Stimulated activated CD8-positive, alpha-beta memory T cell treated with anti-CD3 and anti-CD28 coated beads, Interleukin-12 subunit alpha, Interleukin-12 subunit beta, amount 100 ng/mL, for 4 hours (primary cell): ENCODE data around the gene NTF4.
"Not testable (repeated sequence)": the region's sequence is repeated elsewhere in the genome, so short reads cannot be mapped to it uniquely, and the experiment has no call there.

Experiments used
- DNase-seq: peaks from one replicate; pipeline ENCODE4 v3.0.0-alpha.2; 2020; ENCODE audit warnings: low read depth

The NTF4 gene

DNA sequence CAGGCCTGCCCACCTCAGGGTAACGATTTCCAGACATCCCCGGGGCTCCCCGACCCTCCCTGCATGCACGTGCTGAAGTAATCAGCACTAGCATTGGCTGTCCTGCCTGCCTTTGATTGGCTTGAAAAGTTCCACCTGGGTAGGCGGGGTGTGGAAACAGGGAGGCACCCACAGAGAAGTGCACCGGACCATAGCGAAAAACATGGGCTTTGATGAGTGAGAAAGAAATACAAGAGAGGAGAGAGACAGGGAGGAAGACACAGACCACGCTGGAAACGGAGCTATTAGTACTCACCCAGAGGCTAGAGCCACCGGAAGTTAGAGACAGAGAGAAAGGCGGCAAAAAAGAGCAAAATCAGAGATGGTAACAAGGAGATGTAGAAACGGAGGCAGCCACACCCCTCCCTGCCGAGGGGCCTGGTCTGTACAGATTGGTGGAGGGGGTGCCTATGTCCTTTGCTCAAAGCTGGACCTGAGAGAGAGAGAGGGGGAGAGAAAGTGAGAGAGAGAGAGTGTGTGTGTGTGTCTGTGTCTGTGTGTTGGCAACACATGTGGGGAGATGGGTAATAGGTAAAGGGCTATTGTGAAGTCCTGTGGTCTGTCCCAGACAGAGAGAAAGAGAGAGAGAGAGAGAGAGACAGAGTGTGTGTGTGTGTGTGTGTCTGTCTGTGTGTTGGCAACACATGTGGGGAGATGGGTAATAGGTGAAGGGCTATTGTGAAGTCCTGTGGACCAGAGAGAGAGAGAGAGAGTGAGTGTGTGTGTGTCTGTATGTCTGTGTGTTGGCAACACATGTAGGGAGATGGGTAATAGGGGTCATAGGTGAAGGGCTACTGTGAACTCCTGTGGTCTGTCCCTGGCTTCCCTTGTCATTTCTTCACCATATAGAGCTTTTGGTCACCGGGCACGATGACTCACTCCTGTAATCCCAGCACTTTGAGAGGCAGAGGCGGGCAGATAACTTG is 43.4 kb downstream of the NTF4 start:
- no peak for DNase-seq

DNA sequence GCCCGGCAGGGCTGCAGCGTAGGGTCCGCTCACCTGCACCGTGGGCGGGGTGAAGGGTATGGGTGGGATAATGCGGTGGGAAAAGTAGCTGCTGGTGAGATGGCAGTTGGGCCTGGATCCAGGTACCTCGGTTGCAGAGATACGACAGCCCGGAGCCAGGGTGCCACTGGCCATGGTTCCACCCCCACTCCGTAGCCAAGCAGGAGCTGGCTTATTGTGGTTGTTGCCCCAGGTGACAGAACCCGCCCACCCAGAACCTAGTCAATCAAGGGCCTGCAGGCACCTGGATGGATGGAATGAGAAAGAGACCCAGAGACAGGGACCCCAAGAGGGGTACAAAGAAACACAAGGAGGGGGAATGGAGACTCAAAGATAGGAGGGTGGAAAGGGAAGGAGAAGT is 44.3 kb downstream of the NTF4 start:
- DNase-seq, result no peak

DNA sequence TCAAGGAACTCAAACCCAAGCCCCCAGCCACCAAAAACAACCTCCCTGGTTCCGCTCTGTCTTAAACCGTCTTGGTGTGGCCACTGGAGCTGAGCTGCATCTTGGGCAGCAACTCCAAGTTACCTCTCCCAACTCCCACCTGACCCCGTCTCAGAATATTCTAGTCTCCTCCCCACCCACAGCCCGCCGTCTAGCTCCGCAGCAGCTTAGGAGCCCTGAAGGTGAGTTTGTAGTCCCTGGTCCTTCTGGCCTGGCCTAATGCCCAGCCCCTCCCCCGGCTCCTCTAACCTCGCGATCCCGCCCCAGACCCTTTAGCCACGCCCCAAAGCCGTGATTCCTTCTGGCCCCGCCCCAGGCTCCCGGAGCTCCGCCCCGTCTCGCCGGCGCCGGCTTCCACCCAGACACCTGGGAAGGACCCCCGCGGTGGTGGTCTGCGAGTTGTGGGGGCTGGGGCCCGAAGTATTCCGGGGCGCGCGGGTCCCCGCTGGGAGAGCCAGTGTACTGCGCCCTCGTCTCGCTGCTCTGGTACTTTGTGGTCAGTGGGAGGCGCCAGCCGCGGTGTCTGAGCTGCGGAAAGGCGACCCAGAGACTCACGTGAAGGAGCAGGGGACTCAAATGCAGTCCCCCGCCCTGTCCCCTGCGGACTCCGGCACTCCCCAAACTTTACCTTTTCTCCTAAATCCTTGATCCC is 45.2 kb downstream of the NTF4 start:
- DNase-seq, result peak; percentile 46

DNA sequence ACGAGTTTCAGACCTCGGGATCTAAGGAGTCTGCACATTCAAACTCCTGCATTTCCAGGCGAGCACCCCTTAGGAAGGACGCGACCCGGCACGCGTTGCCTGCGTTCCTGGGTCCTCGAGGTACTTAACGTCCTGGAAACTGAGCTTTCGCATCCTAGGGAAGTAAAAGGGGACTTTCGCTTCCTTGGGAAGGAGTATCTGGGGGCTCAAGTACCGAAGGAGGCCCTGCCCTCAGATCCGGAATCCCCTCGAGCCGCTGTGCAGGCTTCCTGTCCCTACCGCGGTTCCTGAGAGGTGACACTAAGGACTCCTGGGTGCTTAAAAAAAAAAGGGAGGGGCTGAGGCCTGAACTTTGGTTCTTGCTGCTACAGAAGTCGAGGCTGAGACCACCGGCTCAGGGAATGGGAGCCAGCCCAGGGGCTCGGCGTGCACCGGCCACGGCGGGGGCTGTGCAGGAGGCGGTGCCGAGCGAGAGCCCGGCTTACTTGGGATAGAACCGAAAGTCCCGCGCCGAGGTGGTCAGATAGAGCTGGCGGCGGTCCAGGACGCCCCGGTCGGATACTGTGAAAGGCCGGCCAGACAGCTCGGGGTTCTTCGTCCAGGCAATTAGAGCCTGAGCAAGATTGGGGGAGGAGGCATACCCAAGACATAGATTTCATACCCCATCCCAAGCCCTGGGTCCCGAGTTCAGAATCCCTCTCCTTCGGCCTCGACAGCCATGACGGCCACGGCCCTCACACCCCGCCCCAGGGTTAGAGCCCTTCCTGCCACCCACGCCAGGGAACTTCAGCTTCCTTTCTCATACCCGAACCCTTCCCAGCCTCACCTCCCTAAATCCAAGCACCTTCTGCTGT is 46.0 kb downstream of the NTF4 start:
- DNase-seq, result not testable (repeated sequence)

DNA sequence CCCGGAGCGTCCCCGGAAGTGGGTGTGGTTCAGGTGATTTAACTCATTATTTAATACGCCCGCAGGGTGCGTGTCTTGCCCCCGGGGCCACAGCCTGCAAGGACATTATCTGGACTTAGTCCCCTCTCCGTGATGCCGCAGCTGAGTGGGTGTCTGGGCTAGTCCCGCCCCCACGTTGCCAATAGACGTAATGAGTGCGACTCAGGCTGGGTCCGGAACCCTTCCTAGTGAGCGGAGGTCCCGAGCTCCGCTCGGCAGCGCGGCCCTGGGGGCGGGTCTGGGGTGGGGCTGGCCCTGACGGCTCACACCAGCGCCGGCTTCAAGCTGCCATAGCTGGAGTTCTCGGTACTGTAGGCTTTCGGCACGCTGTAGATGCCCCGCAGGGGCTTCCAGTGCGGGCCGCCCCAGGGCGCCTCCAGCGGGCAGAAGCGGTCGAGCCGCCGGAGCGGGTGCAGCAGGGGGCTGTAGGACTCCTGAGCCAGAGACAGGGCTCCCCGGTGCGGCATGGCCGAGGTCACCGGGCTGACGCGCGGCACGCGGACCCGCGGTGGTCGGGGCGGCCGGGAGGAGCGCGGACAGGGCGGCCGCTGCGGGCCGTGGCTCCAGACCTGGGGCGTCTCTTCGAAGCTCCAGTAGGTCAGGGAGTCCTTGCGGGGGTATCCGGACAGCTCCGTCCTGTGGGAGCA is 46.8 kb downstream of the NTF4 start:
- peak; percentile 41 for DNase-seq

DNA sequence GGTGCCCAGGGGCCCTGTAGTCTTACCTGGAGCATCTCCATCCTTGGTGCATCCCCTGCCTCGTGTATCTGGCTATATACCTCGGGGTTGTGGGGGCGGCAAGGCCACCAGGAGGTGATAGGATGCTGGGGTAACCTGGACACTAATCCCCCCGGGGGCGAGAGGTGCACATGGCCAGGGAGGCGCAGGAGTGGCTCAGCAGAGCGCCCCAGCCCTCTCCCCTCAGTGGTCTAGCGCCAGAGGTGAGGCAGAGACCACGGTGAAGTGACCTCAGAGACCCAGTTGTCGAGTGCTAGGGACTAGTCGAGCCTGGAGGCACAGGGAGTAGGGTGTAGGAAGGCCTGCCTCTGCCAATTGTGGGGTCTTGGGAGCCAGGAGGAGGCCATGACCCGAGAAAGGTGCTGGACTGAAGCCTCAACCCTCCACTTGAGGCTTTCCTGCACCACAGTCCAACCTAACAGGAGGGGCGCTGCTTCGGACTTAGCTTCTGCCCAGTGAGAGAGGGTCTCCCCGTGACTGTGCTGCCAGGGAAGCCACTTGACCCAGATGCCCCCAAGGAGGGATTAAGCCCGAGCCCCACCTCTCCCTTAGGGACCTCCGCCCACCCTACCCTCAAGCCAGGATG is 47.5 kb downstream of the NTF4 start, which contains the start of gene LHB:
TSS of gene LHB (minus strand) at position 51 of the 625 bp plus-strand sequence. CDS start at position 41, 10 bp downstream.
- DNase-seq, result no peak

DNA sequence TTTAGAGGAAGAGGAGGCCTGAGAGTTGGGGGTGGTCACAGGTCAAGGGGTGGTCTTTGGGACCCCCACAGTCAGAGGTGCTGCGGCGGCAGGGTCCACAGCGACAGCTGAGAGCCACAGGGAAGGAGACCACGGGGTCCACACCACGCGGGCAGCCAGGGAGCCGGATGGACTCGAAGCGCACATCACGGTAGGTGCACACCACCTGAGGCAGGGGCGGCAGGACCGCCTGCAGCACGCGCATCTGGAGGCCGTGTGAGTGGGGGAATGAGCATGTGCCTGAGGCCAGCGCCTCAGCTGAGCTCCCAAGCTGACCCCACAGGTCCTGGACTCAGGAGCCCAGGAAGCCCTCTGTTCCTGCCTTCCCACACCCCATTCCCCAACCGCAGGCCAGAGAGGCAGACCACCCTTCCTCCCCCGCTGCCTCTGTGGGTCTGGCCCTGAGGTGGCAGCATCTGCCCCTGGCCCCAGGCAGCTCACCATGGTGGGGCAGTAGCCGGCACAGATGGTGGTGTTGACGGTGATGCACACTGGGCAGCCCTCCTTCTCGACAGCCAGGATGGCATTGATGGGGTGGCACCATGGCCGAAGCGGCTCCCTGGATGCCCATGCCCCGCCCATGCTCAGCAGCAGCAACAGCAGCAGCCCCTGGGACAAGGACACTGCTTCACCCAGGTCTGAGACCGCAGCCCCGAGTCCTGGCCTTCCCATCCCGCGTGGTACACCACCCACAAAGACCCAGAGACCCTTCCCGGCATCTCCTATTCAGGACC is 48.4 kb downstream of the NTF4 start:
- DNase-seq, result no peak

DNA sequence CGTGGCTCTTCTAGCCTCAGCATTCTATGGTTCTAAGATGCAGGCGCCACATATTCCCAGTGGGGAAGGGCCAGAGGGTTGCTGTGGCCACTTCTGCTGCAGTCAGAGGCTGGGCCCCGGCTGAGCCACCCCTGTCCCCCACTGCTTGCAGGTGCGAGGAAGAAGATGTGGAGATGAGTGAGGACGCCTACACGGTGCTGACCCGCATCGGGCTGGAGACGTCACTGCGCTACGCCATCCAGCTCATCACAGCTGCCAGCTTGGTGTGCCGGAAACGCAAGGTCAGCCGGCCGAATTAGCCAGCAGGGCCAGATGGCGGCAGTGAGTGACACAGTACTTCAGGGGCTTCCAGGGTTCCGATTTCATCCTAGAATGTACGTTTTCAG is 49.8 kb downstream of the NTF4 start:
- no peak for DNase-seq

DNA sequence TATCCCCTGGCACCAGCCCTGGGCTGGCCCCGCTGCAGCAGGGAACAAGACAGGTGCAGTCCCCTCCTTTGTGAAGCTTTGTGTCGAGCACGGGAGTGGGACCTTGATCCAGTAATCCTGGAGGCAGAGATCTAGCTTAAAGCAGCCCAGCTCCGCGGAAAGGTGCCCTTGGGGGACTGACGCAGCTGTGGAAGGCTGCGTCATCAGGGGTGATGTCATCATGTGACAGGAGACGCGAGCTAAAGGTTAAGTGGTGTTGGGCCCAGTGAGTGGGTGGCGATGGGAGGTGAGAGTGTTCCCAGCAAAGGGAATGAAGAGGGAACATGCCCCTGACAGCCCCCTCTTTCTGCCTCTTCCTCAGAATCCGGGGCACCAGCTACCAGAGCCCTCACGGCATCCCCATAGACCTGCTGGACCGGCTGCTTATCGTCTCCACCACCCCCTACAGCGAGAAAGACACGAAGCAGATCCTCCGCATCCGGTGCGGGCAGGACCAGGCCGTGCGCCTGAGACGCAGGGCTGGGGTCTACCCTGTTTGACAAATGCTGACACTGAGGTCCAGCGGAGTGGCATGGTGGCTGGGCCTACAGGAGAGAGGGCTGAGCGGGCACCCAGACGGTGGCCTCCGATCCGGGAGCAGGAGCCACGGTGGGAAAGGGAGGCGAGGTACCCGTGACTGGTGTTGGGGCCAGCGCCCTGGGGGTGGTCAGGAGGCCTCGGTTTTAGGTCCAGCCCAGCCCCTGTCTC is 50.3 kb downstream of the NTF4 start:
- DNase-seq, result no peak

DNA sequence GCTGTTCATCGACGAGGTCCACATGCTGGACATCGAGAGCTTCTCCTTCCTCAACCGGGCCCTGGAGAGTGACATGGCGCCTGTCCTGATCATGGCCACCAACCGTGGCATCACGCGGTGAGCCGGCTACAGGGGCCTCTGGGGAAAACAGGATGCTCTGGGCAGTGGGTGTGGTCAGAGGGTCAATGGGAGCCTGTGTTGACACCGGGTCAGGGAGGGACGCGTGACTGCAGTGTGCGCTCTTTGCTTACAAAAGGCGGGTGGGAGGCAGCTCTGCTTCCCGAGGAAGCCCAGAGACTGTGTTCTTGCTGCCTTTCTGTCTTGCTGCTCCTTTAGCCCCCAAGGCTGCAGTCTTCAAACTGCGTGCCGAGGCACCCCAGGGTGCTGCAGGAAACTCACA is 53.4 kb downstream of the NTF4 start:
- no peak for DNase-seq
